ENCODE measurements around the gene ACTL8.
A peak's percentile ranks its signal among the peaks of the same experiment; 100 is the strongest.

ACTL8 gene

DNA sequence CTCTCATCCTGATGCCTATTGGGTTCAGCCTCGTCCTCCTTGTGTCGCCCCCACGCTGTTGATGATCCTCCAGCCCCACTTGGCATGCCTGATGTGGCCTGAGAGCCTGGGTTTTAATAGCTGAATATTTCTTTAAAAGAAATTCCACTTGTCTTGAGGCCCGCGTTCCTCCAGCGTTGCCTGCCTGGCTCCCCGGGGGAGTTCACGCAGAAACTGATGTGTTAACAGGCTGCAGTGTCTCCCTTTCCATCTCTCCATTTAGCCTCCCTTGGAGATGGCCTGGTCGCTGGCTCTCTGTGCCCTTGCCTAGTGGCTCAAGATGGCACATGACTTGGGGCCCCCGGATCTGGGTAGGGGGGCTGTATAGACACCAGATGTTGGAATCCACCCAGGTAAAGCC lies 9.5 kb downstream of the ACTL8 start:
- no peak overlapping the region for H3K4me3 ChIP-seq (ENCODE audit: low read depth, low read length)
- no peak for DNase-seq (ENCODE audit: low read depth)

DNA sequence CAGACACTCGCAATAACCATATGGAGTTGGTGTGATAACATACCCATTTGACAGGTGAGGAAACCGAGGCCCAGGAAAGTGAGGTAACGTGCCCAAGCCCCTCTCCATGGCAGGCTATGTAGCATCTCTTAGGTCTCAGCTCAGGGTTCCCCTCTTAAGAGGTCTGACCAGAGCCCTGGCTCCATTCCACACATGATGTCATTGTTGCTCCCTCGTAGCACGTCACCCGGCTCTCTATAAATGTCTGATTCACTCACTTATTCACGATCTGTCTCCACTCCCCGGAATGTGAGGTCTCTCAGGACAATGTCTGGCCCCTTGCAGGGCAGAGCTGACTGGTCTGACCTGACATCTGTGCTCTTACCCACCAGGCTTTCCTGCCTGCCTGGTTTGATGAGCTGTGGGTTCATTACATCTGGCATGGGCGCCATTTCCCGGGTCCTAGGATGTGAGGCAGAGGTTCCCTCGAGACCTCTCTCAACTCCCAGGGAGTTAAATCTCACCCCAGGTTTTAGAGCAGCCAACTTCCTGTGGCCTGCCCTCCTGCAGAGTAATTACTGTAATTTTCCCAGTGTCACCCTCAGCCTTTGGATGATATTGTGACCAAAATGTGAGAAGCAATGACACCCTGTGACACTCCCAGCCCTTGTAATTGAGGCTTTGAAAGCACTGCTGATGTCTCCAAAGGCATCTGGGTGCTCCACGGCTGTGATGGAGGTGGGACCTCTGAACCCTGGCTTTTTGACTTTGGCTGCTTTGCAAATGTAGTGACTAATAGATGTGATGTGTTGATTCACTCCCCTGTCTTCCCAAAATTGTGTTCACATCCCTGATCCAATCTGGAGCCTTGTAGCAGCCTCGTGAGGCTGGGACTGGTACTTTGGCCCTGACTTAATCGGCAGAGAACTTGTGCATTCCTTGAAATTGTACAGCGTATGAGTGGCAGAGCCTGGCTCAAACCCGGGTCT lies 10.6 kb downstream of the ACTL8 start:
- DNase-seq (ENCODE audit: low read depth), result peak; percentile 95
- H3K4me3 ChIP-seq (ENCODE audit: low read depth, low read length), result no peak overlapping the region

DNA sequence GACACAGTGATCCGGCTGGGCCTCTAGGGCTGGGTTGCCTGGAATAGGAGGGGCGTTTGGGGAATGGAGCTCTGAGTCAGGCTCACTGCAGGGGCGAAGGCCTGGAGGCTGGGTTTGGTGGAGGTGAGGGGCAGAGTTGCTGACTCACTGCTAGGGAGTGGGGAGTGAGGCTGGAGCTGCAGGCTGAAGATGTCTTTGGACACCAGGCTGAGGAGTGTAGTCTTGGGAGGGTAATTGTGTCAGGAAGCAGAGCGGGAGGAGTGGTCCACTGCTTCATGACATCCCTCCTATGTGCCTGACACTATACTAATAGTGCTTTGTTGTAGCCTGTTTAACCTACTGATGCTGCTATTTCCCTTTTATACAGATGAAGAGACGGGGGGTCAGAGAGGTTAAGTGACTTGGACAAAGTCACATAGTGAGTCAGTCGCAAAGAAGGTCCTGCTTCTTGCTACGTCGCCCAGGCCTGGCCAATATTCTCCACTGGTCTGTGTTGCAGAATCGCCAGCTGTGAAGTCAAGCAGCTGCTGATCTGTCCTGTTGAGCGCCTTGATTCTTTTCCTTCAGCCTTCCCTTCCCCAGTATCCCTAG lies 13.6 kb downstream of the ACTL8 start:
- no peak overlapping the region for H3K4me3 ChIP-seq (ENCODE audit: low read depth, low read length)
- peak; percentile 89 for DNase-seq (ENCODE audit: low read depth)

DNA sequence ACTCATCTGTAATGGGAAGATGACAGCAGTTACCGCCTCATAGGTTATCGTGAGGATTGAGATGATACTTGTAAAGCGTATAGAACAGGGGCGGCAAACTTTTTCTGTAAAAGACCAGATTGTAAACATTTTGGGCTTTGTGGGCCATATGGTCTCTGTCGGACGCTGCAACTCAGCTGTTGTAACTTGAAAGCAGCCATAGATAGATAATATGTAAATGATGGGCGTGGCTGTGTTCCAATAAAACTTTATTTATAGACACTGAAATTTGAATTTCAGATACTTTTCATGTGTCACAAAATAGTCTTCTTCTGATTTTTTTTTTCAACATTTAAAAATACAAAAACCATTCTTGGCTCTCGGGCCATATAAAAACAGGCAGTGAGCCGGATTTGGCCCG lies 15.8 kb downstream of the ACTL8 start:
- no peak for DNase-seq (ENCODE audit: low read depth)
- H3K4me3 ChIP-seq (ENCODE audit: low read depth, low read length), result no peak overlapping the region

- no peak overlapping the region for H3K4me3 ChIP-seq (ENCODE audit: low read depth, low read length)
- DNase-seq (ENCODE audit: low read depth), result no peak
Observed at GRCh38 chr1:17772615-17773212, 17.6 kb downstream of the ACTL8 start.

DNA sequence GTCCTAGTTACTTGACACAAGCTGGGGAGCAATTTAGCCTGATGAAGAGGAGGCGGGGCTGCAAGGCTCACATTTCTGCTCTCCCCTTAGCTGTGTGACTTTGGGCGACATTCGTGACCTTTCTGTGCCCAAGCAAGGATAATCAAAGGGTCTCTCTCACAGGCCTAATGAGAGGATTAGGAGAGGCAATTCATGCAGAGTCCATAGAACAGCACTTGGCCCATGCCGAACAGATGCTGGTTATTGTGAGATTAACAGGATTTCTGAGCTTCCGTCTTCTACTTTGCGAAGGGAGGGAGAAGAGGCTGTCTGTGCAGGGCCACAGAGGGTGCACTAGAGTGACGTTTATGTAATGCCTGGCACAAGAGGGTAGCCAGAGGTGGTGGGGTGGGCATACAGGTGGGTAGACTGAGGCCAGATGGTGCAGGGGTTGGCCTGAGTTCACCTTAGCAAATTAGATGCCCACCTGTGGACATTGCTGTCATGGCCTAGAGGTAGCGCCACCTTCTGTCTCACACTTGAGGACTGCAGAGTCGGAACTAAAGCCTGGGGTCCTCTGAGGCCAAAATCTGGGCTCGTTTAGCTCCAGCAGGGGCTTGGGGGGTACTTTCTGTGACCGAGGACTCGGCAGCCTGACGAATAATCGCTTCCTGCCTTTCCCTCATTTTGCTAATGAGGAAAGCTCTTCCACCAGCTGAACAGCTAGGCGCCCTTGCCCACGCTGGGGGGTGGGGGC lies 18.6 kb downstream of the ACTL8 start:
- H3K4me3 ChIP-seq (ENCODE audit: low read depth, low read length), result no peak overlapping the region
- no peak for DNase-seq (ENCODE audit: low read depth)

DNA sequence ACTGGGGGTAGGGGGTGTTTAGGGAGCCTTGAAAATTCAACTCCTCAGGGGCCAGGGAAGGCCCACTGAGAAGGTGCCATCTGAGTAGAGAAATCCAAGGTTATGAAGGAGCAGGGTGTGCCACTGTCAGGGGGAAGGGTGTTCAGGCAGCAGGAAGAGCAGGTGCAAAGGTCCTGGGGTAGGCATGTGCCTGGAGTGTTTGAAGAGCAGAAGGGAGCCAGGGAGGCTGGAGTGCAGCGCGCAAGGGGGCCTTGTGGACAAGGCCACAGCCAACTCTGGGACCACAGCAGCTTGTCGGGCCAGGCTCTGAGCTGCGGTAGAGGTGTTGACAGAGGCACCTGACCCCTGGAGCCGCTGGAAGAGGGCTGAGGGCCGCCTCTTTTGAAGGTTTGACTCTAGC lies 19.3 kb downstream of the ACTL8 start:
- no peak for DNase-seq (ENCODE audit: low read depth)
- H3K4me3 ChIP-seq (ENCODE audit: low read depth, low read length), result no peak overlapping the region

GRCh38 chr1:17775796-17776195 lies 20.7 kb downstream of the ACTL8 start:
- DNase-seq (ENCODE audit: low read depth), result no peak
- H3K4me3 ChIP-seq (ENCODE audit: low read depth, low read length), result no peak overlapping the region

DNA sequence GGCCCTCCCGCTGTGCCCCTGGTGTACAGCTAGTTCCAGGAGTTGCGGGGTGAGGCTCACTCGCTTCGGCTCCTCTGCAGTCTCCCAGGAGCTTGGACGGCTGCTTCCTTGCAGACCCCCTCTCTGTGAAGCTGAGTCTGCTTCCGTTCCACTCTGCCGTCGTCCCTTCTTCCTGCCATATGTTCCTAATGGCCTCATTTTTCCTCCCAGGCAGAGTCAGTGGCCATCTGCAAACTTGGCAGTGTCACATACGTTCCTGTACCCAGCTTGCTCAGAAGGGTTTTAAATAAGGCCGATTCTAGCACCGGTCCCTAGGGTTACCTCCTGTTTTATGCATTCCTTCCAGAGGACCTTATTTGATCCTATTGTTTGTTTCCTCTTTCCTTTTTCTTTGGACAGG lies 21.3 kb downstream of the ACTL8 start:
- DNase-seq (ENCODE audit: low read depth), result no peak
- H3K4me3 ChIP-seq (ENCODE audit: low read depth, low read length), result no peak overlapping the region

GRCh38 chr1:17777330-17777729 lies 22.2 kb downstream of the ACTL8 start:
- no peak for DNase-seq (ENCODE audit: low read depth)
- no peak overlapping the region for H3K4me3 ChIP-seq (ENCODE audit: low read depth, low read length)

- no peak overlapping the region for H3K4me3 ChIP-seq (ENCODE audit: low read depth, low read length)
- DNase-seq (ENCODE audit: low read depth), result no peak
Observed at GRCh38 chr1:17777818-17778217, 22.7 kb downstream of the ACTL8 start.

DNA sequence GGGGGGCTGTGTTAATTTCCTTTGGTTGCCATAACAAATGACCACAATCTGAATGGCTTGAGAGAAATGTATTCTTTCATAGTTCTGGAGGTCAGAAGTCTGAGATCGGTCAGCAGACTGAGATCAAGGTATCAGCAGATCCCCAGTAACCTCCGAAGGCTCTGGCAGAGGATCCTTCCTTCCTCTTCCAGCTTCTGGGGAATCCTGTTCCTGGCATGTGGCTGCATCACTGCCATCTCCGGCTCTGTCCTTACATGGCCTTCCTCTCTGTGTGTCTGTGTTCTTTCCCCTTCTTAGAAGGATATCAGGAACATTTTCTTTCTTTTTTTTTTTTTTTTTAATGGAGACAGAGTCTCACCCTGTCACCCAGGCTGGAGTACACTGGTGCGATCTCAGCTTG lies 25.8 kb downstream of the ACTL8 start:
- no peak for DNase-seq (ENCODE audit: low read depth)
- H3K4me3 ChIP-seq (ENCODE audit: low read depth, low read length), result no peak overlapping the region

DNA sequence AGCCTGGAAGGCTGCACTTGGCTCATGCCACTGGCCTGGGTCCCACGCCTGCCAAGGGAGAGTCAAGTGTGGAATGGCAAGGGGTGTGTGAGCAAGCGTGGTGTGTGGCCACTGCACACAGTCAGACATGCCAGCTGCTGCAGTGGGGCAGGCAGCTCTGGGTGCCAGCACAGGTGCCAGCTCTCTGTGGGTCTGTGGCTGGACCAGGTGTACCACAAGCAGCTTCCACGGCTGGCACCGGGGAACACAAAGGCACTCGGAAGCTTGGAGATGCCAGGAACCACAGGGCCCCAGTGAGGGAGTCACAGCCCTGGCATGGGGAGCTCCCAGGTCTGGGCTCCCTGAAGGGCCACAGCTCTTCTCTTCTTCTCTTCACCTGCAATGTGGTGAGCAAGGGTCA lies 34.8 kb downstream of the ACTL8 start:
- H3K4me3 ChIP-seq (ENCODE audit: low read depth, low read length), result no peak overlapping the region
- no peak for DNase-seq (ENCODE audit: low read depth)

DNA sequence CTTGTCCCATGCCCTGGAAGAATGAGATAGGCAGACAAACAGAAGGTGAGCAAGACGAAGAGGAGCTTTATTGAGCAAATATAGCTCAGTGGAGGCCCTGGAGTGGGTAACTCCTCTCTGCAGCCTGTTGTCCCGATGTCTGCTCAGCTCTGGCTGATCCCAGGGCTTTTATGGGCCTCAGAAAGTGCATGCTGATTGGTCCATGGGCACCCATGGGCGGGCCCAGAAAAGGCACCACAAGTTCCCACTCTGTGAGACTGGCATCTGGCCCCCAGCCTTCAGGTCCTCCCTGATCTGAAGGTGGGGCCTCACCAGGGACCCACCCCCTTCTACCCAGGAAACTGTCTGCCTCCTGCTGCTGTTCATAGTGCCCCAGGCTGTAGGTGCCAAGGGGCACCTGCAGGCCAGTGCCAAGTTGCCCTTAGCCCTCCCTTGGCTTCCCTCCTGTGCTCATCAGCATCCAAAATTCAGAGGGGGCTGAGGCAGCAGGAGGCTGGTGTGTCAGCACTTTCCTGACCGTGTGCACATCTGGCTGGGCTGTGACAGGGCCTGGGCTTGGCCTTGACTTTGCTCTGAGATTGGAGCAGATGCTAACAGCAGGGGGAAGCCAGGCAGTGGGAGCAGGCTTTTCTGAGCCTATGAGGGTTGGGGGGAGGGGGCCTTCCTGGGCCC lies 35.4 kb downstream of the ACTL8 start:
- no peak for DNase-seq (ENCODE audit: low read depth)
- no peak overlapping the region for H3K4me3 ChIP-seq (ENCODE audit: low read depth, low read length)

DNA sequence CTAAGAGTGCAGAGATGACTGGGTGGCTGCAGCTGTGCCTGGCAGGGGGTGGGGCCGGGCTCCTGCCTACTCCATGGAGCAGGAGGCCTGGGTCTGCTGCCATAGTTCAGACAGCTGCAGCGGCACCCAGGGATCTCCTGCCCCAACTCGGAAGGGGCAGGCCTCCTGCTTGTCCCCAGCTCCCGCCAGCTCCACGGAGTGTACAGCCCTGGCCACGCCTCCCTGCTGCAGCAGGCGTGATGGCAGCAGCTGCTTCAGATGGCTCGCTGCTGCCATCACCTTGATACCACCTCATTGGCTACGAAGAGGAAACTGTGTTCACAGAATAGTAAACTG lies 35.9 kb downstream of the ACTL8 start:
- no peak for DNase-seq (ENCODE audit: low read depth)
- H3K4me3 ChIP-seq (ENCODE audit: low read depth, low read length), result no peak overlapping the region

- no peak for DNase-seq (ENCODE audit: low read depth)
Observed at GRCh38 chr1:17791480-17791879, 36.3 kb downstream of the ACTL8 start.

DNA sequence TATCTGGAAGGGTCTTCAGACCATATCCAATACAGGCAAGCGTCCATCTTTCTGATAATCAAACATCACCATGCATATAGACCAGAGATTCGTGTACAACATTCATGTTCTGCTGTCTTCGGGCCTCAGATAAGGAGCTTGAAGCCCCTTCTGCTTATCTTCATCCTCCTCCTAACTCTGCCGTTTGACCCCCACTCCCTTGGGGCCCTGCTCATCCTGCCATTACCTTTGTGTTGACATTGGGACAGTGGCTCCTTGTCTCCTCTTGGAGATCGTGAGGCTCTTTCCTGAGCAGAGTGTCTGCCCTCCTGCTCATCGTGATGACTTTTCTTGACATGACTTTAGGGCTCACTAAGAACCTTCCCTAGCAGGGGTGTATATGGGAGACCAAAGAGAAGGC lies 37.3 kb downstream of the ACTL8 start:
- no peak overlapping the region for H3K4me3 ChIP-seq (ENCODE audit: low read depth, low read length)
- DNase-seq (ENCODE audit: low read depth), result no peak

More at GRCh38 chr1:17791480-17791879, 36.3 kb downstream of the ACTL8 start:
- H3K4me3 ChIP-seq (ENCODE audit: low read depth, low read length), result no peak overlapping the region

GRCh38 chr1:17795081-17795809 lies 40.1 kb downstream of the ACTL8 start:
- H3K4me3 ChIP-seq (ENCODE audit: low read depth, low read length), result no peak overlapping the region
- DNase-seq (ENCODE audit: low read depth), result no peak

Data from skeletal muscle cell (primary cell).